Measurements from ENCODE around the gene LRRC56.

DNA sequence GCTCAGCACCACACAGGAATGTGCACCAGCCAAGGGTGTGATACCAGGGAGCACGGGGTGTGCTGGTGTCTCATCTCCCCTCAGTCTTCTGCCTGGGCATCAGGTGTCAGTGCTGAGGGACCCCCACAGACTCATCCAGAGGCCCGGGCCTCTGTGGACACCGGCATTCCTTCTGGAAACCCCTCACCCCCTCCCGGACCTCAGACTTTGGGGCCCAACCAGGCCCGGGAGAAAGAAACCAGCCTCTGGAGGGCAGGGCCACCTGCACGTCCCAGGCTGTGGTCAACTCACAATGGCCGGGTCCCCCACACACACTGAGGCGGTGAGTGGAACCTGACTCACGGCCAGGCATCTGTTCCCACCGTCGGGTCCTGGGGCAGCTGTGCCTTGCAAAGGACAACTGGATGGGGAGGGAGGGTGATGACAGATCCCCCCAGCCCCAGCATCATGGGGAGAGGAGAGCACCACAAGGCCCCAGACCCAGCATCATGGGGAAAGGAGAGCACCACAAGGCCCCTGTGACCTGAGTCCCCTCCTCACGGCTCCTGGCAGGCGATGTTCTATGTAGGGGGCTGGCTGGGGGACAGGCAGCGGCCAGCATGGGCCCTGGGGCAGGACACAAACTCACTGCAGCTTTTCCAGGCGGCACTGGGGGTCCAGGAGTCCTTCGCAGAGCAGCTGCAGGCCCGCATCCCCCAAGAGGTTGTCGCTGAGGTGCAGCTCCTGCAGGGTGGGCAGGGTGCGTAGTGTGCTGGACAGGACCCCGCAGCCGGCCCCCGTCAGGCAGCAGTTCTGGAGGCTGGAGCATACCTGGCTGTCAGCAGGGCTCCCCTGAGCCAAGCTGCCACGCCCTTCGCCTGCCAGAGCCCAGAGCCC lies 37.9 kb upstream of the LRRC56 start:
- TF ChIP-seq, protein P1, sequence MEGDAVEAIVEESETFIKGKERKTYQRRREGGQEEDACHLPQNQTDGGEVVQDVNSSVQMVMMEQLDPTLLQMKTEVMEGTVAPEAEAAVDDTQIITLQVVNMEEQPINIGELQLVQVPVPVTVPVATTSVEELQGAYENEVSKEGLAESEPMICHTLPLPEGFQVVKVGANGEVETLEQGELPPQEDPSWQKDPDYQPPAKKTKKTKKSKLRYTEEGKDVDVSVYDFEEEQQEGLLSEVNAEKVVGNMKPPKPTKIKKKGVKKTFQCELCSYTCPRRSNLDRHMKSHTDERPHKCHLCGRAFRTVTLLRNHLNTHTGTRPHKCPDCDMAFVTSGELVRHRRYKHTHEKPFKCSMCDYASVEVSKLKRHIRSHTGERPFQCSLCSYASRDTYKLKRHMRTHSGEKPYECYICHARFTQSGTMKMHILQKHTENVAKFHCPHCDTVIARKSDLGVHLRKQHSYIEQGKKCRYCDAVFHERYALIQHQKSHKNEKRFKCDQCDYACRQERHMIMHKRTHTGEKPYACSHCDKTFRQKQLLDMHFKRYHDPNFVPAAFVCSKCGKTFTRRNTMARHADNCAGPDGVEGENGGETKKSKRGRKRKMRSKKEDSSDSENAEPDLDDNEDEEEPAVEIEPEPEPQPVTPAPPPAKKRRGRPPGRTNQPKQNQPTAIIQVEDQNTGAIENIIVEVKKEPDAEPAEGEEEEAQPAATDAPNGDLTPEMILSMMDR (IDR thresholded peaks at IDR 0.05): no peak
- TF ChIP-seq EZH2 (IDR thresholded peaks at IDR 0.05; ENCODE audit: borderline replicate concordance, insufficient read depth, low read depth, low read length, poor library complexity, severe bottlenecking): no peak

All from B cell (primary cell).